Stomach (tissue), 4 donors: Measurements from ENCODE around the gene CHM.

Experiments used
- CTCF ChIP-seq, 7 experiments: fragments of 450-650 bp in 4 of 7; fragments of 200-600 bp in 3 of 7; sonication (generic) in 3 of 7; IDR thresholded peaks; one replicate each; pipeline ENCODE4 v1.5.1; 2016 to 2019; ENCODE audit warnings: antibody characterized with exemption in 7 of 7, control low read depth in 2 of 7, mild to moderate bottlenecking in 1 of 7
- EP300 ChIP-seq: sonication (generic); formaldehyde crosslinking; IDR thresholded peaks from one replicate; pipeline ENCODE4 v1.6.1; 2017; ENCODE audit warnings: antibody characterized with exemption
- POLR2A ChIP-seq, 4 donors: fragments of 450-650 bp; IDR thresholded peaks; one replicate each; pipeline ENCODE4 v1.6.1; 2016; ENCODE audit warnings: antibody characterized with exemption in 4 of 4, control low read depth in 2 of 4, mild to moderate bottlenecking in 1 of 4, moderate library complexity in 1 of 4

- TF ChIP-seq POLR2A (IDR thresholded peaks at IDR 0.05) (no peak), CTCF (IDR thresholded peaks at IDR 0.05) (no peak), EP300 (no peak)
These were observed 143.5 kb downstream of the CHM start for GRCh38 chrX:85903692-85904471.
